HepG2 (cell line): ENCODE results near the gene EHD1. TPM values are rescaled to one million over a fixed set of nuclear protein-coding genes. Genes with fewer than 3 reads are reported as not detected.

Experiments
- HNF4A ChIP-seq: sonication (generic); formaldehyde crosslinking; IDR thresholded peaks from 2 replicates; pipeline ENCODE4 v1.4.0; 2020; ENCODE audit warnings: missing genetic modification reagents
- SETDB1 ChIP-seq: sonication (generic); formaldehyde crosslinking; IDR thresholded peaks from 2 replicates; pipeline ENCODE4 v1.5.1; 2020; ENCODE audit warnings: missing genetic modification reagents, mild to moderate bottlenecking, borderline replicate concordance
- TCF7 ChIP-seq: sonication (generic); IDR thresholded peaks from 2 replicates; pipeline ENCODE4 v1.6.1; 2016; ENCODE audit warnings: antibody characterized with exemption, low read depth
- ZNF343 ChIP-seq: sonication (generic); formaldehyde crosslinking; IDR thresholded peaks from 2 replicates; pipeline ENCODE4 v1.4.0; 2020; ENCODE audit warnings: mild to moderate bottlenecking, missing genetic modification reagents
- ZNF446 ChIP-seq: sonication (generic); formaldehyde crosslinking; IDR thresholded peaks from 2 replicates; pipeline ENCODE4 v1.5.0; 2020; ENCODE audit warnings: mild to moderate bottlenecking, missing genetic modification reagents
- ZNF577 ChIP-seq: sonication (generic); formaldehyde crosslinking; IDR thresholded peaks from 2 replicates; pipeline ENCODE4 v1.4.0; 2020; ENCODE audit warnings: mild to moderate bottlenecking, low read depth, missing genetic modification reagents, borderline replicate concordance
- ZNF672 ChIP-seq: sonication (generic); formaldehyde crosslinking; IDR thresholded peaks from 2 replicates; pipeline ENCODE4 v1.8.1; 2022; ENCODE audit warnings: missing genetic modification reagents
- ZNF850 ChIP-seq: sonication (generic); formaldehyde crosslinking; conservative IDR thresholded peaks from 2 replicates; pipeline ENCODE4 v1.9.0; 2021; ENCODE audit warnings: mild to moderate bottlenecking, missing genetic modification reagents
- ZSCAN22 ChIP-seq: sonication (generic); formaldehyde crosslinking; IDR thresholded peaks from 2 replicates; pipeline ENCODE4 v1.4.0; 2020; ENCODE audit warnings: mild to moderate bottlenecking, missing genetic modification reagents
- polyA plus RNA-seq, 8 experiments: library from polyadenylated mRNA; depleted of rRNA in 3 of 8; stranded (reverse) in 7 of 8; unstranded in 1 of 8; fragments of >200 nt; fragmentation: Illumina TruSeq in 4 of 8; extraction: Trizol in 4 of 8; gene quantifications; 2 replicates each; pipeline versions ENCODE4 v1.2.1 to v1.2.3, GENCODE V29; 2011 to 2016; ENCODE audit warnings: low read depth in 4 of 8, missing spikeins in 1 of 8, mixed read lengths in 1 of 8; ENCODE audit not compliant: insufficient read depth in 1 of 8
- total RNA-seq, 5 experiments: library from RNA; depleted of rRNA; stranded (reverse); fragments of >200 nt; fragmentation: Illumina TruSeq; extraction: Trizol; gene quantifications; 2 replicates each; pipeline ENCODE4 v1.2.3, GENCODE V29; 2016; ENCODE audit warnings: low read depth in 1 of 5
- TF ChIP-seq, protein P1 (sequence below): sonication (generic); formaldehyde crosslinking; IDR thresholded peaks from 2 replicates; pipeline ENCODE4 v1.9.0; 2022; ENCODE audit warnings: missing genetic modification reagents, mild to moderate bottlenecking, borderline replicate concordance
- TF ChIP-seq, protein P2 (sequence below): sonication (generic); formaldehyde crosslinking; IDR thresholded peaks from 2 replicates; pipeline ENCODE4 v1.4.0; 2020; ENCODE audit warnings: missing genetic modification reagents, borderline replicate concordance
- TF ChIP-seq, protein P3 (sequence below): sonication (generic); formaldehyde crosslinking; IDR thresholded peaks from 2 replicates; pipeline ENCODE4 v1.4.0; 2020; ENCODE audit warnings: missing genetic modification reagents, borderline replicate concordance
- TF ChIP-seq, protein P4 (sequence below): sonication (generic); formaldehyde crosslinking; IDR thresholded peaks from 2 replicates; pipeline ENCODE4 v1.4.0; 2020; ENCODE audit warnings: low read depth, mild to moderate bottlenecking, missing genetic modification reagents
- TF ChIP-seq, protein P5 (sequence below): sonication (generic); formaldehyde crosslinking; IDR thresholded peaks from 2 replicates; pipeline ENCODE4 v1.5.1; 2020; ENCODE audit warnings: mild to moderate bottlenecking, missing genetic modification reagents, borderline replicate concordance

Gene EHD1
- total and polyA plus RNA-seq, 2 of the 13 experiments (the other 11 are each of a cell fraction or from before 2014, with no cell fraction given) = 23.6 to 26.6 TPM

DNA sequence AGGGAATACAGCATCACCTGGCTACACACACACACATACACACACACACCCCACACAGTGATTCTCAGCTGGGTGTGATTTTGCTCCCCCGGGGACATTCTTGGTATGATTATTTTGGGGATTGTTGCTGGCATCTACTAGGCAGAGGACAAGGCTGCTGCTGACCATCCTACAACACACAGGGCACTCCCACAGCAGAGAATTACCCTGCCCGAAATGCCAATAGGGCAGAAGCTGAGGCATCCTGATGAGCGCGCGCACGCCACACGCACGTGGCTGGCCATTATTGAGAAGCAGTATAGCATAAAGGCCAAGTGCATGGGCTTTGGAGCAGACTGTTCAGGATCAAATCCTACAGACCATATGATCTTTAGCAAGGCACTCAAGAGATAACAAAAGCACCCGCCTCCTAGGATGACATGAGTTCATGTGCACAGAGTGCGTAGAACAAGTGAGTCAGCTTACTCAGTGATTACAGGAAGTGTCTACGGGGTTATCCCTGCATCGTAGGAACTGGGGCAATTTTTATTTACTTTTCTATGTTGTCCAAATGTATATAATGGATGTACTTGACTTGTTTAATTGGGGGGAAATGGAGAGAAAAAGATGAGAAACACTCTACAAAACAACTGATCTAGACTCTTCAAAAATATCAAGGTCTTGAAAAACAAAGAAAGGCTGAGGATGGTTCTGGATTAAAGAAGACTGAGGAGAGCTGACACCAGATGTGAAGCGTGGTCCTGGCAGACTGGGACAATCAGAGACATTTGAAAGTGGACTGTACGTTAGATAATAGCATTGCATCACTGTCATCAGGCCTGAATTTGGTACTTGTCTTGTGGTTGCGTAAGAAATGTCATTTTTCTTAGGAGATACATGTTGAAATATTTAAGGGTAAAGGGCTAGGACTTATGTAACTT is 7.2 kb upstream of the EHD1 start (continued):
- TF ChIP-seq, protein P1, sequence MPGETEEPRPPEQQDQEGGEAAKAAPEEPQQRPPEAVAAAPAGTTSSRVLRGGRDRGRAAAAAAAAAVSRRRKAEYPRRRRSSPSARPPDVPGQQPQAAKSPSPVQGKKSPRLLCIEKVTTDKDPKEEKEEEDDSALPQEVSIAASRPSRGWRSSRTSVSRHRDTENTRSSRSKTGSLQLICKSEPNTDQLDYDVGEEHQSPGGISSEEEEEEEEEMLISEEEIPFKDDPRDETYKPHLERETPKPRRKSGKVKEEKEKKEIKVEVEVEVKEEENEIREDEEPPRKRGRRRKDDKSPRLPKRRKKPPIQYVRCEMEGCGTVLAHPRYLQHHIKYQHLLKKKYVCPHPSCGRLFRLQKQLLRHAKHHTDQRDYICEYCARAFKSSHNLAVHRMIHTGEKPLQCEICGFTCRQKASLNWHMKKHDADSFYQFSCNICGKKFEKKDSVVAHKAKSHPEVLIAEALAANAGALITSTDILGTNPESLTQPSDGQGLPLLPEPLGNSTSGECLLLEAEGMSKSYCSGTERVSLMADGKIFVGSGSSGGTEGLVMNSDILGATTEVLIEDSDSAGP (CRISPR knock-in tag) = 0 out of 2 replicates have a peak, but pooled peaks have one; percentile 13
- TF ChIP-seq ZSCAN22 (no peak), ZNF672 (CRISPR knock-in tag) (no peak), TCF7 (no peak; the same call in 1 of the 2 replicates), ZNF343 (CRISPR knock-in tag) (no peak), ZNF446 (CRISPR knock-in tag) (no peak), HNF4A (CRISPR knock-in tag) (peak; percentile 22), ZNF577 (CRISPR knock-in tag) (no peak), SETDB1 (no peak), ZNF850 (CRISPR knock-in tag) (no peak)
- TF ChIP-seq, protein P2, sequence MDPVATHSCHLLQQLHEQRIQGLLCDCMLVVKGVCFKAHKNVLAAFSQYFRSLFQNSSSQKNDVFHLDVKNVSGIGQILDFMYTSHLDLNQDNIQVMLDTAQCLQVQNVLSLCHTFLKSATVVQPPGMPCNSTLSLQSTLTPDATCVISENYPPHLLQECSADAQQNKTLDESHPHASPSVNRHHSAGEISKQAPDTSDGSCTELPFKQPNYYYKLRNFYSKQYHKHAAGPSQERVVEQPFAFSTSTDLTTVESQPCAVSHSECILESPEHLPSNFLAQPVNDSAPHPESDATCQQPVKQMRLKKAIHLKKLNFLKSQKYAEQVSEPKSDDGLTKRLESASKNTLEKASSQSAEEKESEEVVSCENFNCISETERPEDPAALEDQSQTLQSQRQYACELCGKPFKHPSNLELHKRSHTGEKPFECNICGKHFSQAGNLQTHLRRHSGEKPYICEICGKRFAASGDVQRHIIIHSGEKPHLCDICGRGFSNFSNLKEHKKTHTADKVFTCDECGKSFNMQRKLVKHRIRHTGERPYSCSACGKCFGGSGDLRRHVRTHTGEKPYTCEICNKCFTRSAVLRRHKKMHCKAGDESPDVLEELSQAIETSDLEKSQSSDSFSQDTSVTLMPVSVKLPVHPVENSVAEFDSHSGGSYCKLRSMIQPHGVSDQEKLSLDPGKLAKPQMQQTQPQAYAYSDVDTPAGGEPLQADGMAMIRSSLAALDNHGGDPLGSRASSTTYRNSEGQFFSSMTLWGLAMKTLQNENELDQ = no peak
- TF ChIP-seq, protein P3, sequence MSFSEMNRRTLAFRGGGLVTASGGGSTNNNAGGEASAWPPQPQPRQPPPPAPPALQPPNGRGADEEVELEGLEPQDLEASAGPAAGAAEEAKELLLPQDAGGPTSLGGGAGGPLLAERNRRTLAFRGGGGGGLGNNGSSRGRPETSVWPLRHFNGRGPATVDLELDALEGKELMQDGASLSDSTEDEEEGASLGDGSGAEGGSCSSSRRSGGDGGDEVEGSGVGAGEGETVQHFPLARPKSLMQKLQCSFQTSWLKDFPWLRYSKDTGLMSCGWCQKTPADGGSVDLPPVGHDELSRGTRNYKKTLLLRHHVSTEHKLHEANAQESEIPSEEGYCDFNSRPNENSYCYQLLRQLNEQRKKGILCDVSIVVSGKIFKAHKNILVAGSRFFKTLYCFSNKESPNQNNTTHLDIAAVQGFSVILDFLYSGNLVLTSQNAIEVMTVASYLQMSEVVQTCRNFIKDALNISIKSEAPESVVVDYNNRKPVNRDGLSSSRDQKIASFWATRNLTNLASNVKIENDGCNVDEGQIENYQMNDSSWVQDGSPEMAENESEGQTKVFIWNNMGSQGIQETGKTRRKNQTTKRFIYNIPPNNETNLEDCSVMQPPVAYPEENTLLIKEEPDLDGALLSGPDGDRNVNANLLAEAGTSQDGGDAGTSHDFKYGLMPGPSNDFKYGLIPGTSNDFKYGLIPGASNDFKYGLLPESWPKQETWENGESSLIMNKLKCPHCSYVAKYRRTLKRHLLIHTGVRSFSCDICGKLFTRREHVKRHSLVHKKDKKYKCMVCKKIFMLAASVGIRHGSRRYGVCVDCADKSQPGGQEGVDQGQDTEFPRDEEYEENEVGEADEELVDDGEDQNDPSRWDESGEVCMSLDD (CRISPR knock-in tag) = no peak
- TF ChIP-seq, protein P4, sequence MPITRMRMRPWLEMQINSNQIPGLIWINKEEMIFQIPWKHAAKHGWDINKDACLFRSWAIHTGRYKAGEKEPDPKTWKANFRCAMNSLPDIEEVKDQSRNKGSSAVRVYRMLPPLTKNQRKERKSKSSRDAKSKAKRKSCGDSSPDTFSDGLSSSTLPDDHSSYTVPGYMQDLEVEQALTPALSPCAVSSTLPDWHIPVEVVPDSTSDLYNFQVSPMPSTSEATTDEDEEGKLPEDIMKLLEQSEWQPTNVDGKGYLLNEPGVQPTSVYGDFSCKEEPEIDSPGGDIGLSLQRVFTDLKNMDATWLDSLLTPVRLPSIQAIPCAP (CRISPR knock-in tag) = no peak
- TF ChIP-seq, protein P5, sequence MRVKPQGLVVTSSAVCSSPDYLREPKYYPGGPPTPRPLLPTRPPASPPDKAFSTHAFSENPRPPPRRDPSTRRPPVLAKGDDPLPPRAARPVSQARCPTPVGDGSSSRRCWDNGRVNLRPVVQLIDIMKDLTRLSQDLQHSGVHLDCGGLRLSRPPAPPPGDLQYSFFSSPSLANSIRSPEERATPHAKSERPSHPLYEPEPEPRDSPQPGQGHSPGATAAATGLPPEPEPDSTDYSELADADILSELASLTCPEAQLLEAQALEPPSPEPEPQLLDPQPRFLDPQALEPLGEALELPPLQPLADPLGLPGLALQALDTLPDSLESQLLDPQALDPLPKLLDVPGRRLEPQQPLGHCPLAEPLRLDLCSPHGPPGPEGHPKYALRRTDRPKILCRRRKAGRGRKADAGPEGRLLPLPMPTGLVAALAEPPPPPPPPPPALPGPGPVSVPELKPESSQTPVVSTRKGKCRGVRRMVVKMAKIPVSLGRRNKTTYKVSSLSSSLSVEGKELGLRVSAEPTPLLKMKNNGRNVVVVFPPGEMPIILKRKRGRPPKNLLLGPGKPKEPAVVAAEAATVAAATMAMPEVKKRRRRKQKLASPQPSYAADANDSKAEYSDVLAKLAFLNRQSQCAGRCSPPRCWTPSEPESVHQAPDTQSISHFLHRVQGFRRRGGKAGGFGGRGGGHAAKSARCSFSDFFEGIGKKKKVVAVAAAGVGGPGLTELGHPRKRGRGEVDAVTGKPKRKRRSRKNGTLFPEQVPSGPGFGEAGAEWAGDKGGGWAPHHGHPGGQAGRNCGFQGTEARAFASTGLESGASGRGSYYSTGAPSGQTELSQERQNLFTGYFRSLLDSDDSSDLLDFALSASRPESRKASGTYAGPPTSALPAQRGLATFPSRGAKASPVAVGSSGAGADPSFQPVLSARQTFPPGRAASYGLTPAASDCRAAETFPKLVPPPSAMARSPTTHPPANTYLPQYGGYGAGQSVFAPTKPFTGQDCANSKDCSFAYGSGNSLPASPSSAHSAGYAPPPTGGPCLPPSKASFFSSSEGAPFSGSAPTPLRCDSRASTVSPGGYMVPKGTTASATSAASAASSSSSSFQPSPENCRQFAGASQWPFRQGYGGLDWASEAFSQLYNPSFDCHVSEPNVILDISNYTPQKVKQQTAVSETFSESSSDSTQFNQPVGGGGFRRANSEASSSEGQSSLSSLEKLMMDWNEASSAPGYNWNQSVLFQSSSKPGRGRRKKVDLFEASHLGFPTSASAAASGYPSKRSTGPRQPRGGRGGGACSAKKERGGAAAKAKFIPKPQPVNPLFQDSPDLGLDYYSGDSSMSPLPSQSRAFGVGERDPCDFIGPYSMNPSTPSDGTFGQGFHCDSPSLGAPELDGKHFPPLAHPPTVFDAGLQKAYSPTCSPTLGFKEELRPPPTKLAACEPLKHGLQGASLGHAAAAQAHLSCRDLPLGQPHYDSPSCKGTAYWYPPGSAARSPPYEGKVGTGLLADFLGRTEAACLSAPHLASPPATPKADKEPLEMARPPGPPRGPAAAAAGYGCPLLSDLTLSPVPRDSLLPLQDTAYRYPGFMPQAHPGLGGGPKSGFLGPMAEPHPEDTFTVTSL = no peak
